Type B pancreatic cell (in vitro differentiated cells): ENCODE data around the gene TMED10. TPM values are rescaled to one million over a fixed set of nuclear protein-coding genes. Genes with fewer than 3 reads are reported as not detected.
A peak's percentile ranks its signal among the peaks of the same experiment; 100 is the strongest.

ENCODE experiments used
- DNase-seq: peaks from one replicate; pipeline ENCODE4 v3.0.0; 2021; ENCODE audit warnings: mixed read lengths; ENCODE audit not compliant: unreplicated experiment; ENCODE audit errors: extremely low spot score
- H3K27ac Mint-ChIP-seq: 2 replicates; pipeline ENCODE4 v1.8.0; 2021; ENCODE audit warnings: mild to moderate bottlenecking, mixed read lengths
- H3K27me3 Mint-ChIP-seq: 2 replicates; pipeline ENCODE4 v1.8.0; 2021; ENCODE audit warnings: mixed read lengths
- H3K36me3 Mint-ChIP-seq: 2 replicates; pipeline ENCODE4 v1.8.0; 2021; ENCODE audit warnings: mixed read lengths
- H3K4me1 Mint-ChIP-seq: one replicate; pipeline ENCODE4 v1.8.0; 2021; ENCODE audit warnings: mixed read lengths; ENCODE audit not compliant: unreplicated experiment
- H3K4me3 Mint-ChIP-seq: 2 replicates; pipeline ENCODE4 v1.8.0; 2021; ENCODE audit warnings: mild to moderate bottlenecking, mixed read lengths
- H3K9me3 Mint-ChIP-seq: 2 replicates; pipeline ENCODE4 v1.8.0; 2021; ENCODE audit warnings: mixed read lengths
- total RNA-seq: library from RNA; stranded (reverse); gene quantifications from 2 replicates; pipeline ENCODE4 v1.2.1, GENCODE V29; 2021; ENCODE audit warnings: low replicate concordance
- TF ChIP-seq, protein P1 (sequence below): fragments of 200-600 bp; sonication (generic); conservative IDR thresholded peaks from 2 replicates; pipeline ENCODE4 v1.5.0; 2021; ENCODE audit warnings: antibody characterized with exemption, mild to moderate bottlenecking

Gene TMED10
- total RNA-seq, 1 donor from 2014 or later, result 273 TPM

DNA sequence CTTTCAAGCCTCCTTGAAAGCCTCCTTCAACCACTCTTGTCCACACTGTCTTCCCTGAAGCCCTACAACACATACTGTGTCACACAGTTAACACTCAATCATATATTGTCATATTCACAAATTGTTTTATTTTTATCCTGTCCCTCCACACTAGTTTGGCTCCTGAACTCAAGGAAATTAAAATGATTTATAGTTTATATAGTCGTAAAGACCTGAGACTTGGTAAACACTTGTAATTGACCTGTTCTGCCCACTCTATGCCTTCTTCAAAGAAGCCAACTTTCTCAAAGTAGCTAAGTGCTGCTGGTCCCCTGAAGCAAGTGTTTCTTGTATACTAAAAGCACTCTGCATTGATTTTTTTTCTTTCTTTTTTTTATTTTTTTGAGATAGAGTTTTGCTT is 33.9 kb downstream of the TMED10 start:
- Mint-ChIP-seq H3K4me3 (no peak overlapping the region), H3K27me3 (no peaks in the 10 kb centered on the region), H3K27ac (no peak overlapping the region), H3K36me3 (peaks cover 30% of the 10 kb centered on the region), H3K9me3 (no peaks in the 10 kb centered on the region), H3K4me1 (peaks cover 23% of the 10 kb centered on the region)
- DNase-seq, result no peak
- TF ChIP-seq, protein P1, sequence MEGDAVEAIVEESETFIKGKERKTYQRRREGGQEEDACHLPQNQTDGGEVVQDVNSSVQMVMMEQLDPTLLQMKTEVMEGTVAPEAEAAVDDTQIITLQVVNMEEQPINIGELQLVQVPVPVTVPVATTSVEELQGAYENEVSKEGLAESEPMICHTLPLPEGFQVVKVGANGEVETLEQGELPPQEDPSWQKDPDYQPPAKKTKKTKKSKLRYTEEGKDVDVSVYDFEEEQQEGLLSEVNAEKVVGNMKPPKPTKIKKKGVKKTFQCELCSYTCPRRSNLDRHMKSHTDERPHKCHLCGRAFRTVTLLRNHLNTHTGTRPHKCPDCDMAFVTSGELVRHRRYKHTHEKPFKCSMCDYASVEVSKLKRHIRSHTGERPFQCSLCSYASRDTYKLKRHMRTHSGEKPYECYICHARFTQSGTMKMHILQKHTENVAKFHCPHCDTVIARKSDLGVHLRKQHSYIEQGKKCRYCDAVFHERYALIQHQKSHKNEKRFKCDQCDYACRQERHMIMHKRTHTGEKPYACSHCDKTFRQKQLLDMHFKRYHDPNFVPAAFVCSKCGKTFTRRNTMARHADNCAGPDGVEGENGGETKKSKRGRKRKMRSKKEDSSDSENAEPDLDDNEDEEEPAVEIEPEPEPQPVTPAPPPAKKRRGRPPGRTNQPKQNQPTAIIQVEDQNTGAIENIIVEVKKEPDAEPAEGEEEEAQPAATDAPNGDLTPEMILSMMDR, result no peak

DNA sequence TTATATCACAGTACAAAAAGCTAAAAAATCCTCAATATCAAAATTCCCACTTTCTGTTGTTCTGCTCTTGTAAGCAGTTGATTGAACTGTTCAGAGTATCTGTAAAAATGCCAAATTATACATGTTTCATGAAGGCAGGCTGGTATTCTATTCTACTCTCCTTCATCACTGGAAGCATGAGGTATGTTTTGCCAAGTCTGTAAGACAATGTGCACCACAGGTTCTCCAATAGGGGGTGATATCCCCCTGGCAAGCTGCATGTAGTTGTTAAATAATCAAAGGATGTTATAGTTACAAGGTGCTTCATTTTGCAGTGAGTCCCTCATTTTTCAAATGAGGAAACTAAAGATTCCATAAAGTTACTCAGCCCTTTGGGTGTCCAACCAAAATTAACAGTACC is 34.4 kb downstream of the TMED10 start:
- Mint-ChIP-seq H3K4me3 (no peak overlapping the region), H3K27me3 (no peaks in the 10 kb centered on the region), H3K9me3 (no peaks in the 10 kb centered on the region), H3K36me3 (peaks cover 30% of the 10 kb centered on the region), H3K27ac (no peak overlapping the region), H3K4me1 (peaks cover 21% of the 10 kb centered on the region)
- TF ChIP-seq, protein P1, result peak; percentile 56
- DNase-seq, result no peak

DNA sequence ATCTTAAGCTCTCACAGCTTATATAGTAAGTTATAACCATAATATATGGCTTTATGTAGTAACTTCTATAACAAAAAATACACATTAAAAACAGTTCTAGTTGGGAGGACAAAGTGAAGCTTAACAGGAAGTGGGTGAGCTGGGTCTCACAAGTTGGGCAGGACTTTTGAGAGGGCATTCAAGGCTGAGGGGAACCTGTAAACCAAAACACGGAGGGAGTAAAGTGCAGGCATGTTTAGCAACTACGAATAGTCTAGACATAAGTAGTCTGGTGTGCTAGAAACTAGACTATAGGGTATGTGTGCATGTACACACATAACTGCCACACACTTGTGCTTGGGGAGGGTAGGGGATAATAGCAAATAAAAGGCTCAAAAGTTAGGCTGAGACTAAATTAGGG is 35.4 kb downstream of the TMED10 start:
- no peaks in the 10 kb centered on the region for H3K27me3 Mint-ChIP-seq
- no peak overlapping the region for H3K4me3 Mint-ChIP-seq
- peak overlapping the region; percentile 25 for H3K27ac Mint-ChIP-seq
- DNase-seq, result no peak
- H3K4me1 Mint-ChIP-seq, result peaks cover 12% of the 10 kb centered on the region
- H3K9me3 Mint-ChIP-seq, result no peaks in the 10 kb centered on the region
- TF ChIP-seq, protein P1, result no peak
- peaks cover 27% of the 10 kb centered on the region for H3K36me3 Mint-ChIP-seq

DNA sequence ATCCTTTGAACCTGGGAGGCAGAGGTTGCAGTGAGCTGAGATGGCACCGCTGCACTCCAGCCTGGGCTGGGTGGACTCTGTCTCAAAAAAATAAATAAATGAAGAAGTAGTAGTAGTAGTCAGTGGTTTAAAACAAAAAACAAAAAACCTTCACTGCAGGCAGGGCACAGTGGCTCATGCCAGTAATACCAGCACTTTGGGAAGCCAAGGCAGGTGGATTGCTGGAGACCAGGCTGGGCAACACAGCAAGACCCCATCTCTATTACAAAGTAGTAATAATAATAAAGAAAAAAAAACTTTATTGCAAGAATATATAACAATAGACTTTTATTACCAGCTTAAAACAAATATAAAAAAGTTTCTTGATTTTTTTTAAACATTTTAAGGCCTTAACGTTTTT is 35.8 kb downstream of the TMED10 start:
- H3K9me3 Mint-ChIP-seq, result no peaks in the 10 kb centered on the region
- no peaks in the 10 kb centered on the region for H3K27me3 Mint-ChIP-seq
- peaks cover 11% of the 10 kb centered on the region for H3K4me1 Mint-ChIP-seq

DNA sequence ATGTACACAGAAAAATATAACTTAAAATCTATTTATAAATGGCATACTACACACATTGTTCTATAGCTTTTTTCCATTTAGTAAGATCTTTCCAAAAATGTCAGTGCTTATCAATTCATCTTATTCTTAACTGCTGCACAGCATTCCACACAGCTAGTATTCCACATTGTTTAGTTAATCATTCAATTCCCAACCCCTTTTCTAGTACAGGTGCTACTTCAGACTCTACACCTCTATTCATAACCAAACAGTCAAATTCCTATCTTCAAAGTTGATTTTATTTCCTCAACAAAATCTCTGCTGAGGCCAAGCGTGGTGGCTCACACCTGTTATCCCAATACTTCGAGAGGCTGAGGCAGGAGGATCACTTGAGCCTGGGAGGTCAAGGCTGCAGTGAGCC is 37.2 kb downstream of the TMED10 start:
- Mint-ChIP-seq H3K36me3 (peaks cover 30% of the 10 kb centered on the region), H3K27ac (no peak overlapping the region), H3K4me3 (no peak overlapping the region), H3K9me3 (no peaks in the 10 kb centered on the region), H3K27me3 (no peaks in the 10 kb centered on the region), H3K4me1 (peaks cover 8% of the 10 kb centered on the region)
- TF ChIP-seq, protein P1, result no peak
- no peak for DNase-seq

More for the DNA sequence above, 35.8 kb downstream of the TMED10 start:
- peaks cover 27% of the 10 kb centered on the region for H3K36me3 Mint-ChIP-seq
- H3K27ac Mint-ChIP-seq, result no peak overlapping the region
- H3K4me3 Mint-ChIP-seq, result no peak overlapping the region
- TF ChIP-seq, protein P1, result no peak
- no peak for DNase-seq

DNA sequence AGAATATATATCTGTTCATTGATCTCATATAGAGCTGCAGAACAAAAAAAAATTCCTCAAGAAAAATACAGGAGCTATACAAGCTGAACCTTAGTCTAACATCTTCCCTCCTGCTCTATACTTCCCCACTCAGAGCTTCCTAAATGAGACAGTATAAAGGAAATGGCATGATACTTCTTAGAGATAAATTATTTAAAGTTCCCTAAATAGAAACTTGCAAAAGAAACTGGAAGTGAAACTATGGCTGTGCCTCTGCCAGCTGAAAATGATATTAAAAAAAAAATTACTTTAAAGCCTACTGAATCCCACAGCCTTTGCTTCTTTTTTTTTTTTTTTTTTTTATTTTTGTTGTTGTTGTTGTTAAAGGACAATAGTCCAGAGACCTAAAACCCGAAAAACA is 37.9 kb downstream of the TMED10 start:
- Mint-ChIP-seq H3K36me3 (peaks cover 33% of the 10 kb centered on the region), H3K27me3 (no peaks in the 10 kb centered on the region), H3K4me1 (peaks cover 4% of the 10 kb centered on the region), H3K4me3 (no peak overlapping the region), H3K9me3 (no peaks in the 10 kb centered on the region), H3K27ac (no peak overlapping the region)
- no peak for DNase-seq
- TF ChIP-seq, protein P1, result no peak
